Neuronal stem cell (in vitro differentiated cells): ENCODE measurements around the gene CAMKK2.
A peak's percentile ranks its signal among the peaks of the same experiment; 100 is the strongest.

Source experiments
- DNase-seq: peaks from one replicate; pipeline ENCODE4 v3.0.0-alpha.2; 2013; ENCODE audit warnings: low spot score
- H2AFZ ChIP-seq: one replicate; pipeline ENCODE4 v1.6.1; 2013; ENCODE audit warnings: mild to moderate bottlenecking, low read length, inconsistent platforms
- H2AK5ac ChIP-seq: 2 replicates; pipeline ENCODE4 v1.6.1; 2013; ENCODE audit warnings: low read depth, mild to moderate bottlenecking, inconsistent platforms, low read length, moderate library complexity, mixed read lengths
- H2BK120ac ChIP-seq: 2 replicates; pipeline ENCODE4 v1.6.1; 2013; ENCODE audit warnings: low read depth, mild to moderate bottlenecking, inconsistent platforms, low read length, moderate library complexity, mixed read lengths
- H2BK12ac ChIP-seq: one replicate; pipeline ENCODE4 v1.6.1; 2013; ENCODE audit warnings: low read length, inconsistent platforms
- H2BK15ac ChIP-seq: 2 replicates; pipeline ENCODE4 v1.6.1; 2013; ENCODE audit warnings: mild to moderate bottlenecking, low read length, inconsistent platforms, mixed read lengths
- H2BK5ac ChIP-seq: one replicate; pipeline ENCODE4 v1.6.1; 2013; ENCODE audit warnings: inconsistent platforms, mild to moderate bottlenecking, low read length, moderate library complexity
- H3K14ac ChIP-seq: one replicate; pipeline ENCODE4 v1.6.1; 2013; ENCODE audit warnings: low read length, inconsistent platforms
- H3K18ac ChIP-seq: 2 replicates; pipeline ENCODE4 v1.6.1; 2013; ENCODE audit warnings: low read length, inconsistent platforms
- H3K23ac ChIP-seq: 2 replicates; pipeline ENCODE4 v1.6.1; 2013; ENCODE audit warnings: low read depth, mild to moderate bottlenecking, mixed read lengths, low read length, inconsistent platforms; ENCODE audit not compliant: poor library complexity
- H3K27ac ChIP-seq: replicated peaks from 3 replicates; pipeline ENCODE4 v1.5.1; 2013; ENCODE audit warnings: low read length, inconsistent platforms
- H3K27me3 ChIP-seq, 3 experiments: 2 replicates each; pipeline ENCODE4 v1.6.1; 2013; ENCODE audit warnings: low read length in 3 of 3, mild to moderate bottlenecking in 2 of 3, inconsistent platforms in 1 of 3, low read depth in 1 of 3, mixed read lengths in 1 of 3, moderate library complexity in 1 of 3; ENCODE audit not compliant: control insufficient read depth in 3 of 3, insufficient read depth in 3 of 3
- H3K36me3 ChIP-seq, 2 donors: replicated peaks in 1 of 2; 2 replicates each; pipeline ENCODE4 v1.6.1; 2013; ENCODE audit warnings: low read length in 2 of 2; ENCODE audit not compliant: control insufficient read depth in 2 of 2, insufficient read depth in 2 of 2
- H3K4ac ChIP-seq: 2 replicates; pipeline ENCODE4 v1.6.1; 2013; ENCODE audit warnings: inconsistent platforms, mild to moderate bottlenecking, low read length, moderate library complexity
- H3K4me1 ChIP-seq, 2 donors: 1 replicate in 1 of 2; 2 replicates in 1 of 2; pipeline ENCODE4 v1.6.1; 2013; ENCODE audit warnings: low read length in 2 of 2, low read depth in 1 of 2; ENCODE audit not compliant: control insufficient read depth in 2 of 2, insufficient read depth in 1 of 2
- H3K4me2 ChIP-seq: one replicate; pipeline ENCODE4 v1.6.1; 2013; ENCODE audit warnings: mild to moderate bottlenecking, low read length, inconsistent platforms; ENCODE audit not compliant: insufficient read depth, poor library complexity, severe bottlenecking
- H3K4me3 ChIP-seq, 2 donors: 2 replicates each; pipeline ENCODE4 v1.5.1; 2013; ENCODE audit warnings: low read length in 2 of 2, mild to moderate bottlenecking in 2 of 2, inconsistent platforms in 1 of 2, moderate library complexity in 1 of 2
- H3K79me1 ChIP-seq: one replicate; pipeline ENCODE4 v1.6.1; 2013; ENCODE audit warnings: low read depth, mild to moderate bottlenecking, inconsistent platforms, low read length, moderate library complexity
- H3K9ac ChIP-seq: one replicate; pipeline ENCODE4 v1.6.1; 2013; ENCODE audit warnings: mild to moderate bottlenecking, low read depth, low read length, inconsistent platforms; ENCODE audit not compliant: poor library complexity
- H3K9me3 ChIP-seq, 2 donors: replicated peaks in 1 of 2; 2 replicates each; pipeline versions ENCODE3 to v1.6.1; 2013; ENCODE audit warnings: low read length in 2 of 2, mild to moderate bottlenecking in 2 of 2, inconsistent platforms in 1 of 2, low read depth in 1 of 2, mixed read lengths in 1 of 2, moderate library complexity in 1 of 2; ENCODE audit not compliant: control insufficient read depth in 2 of 2, insufficient read depth in 1 of 2
- H4K8ac ChIP-seq: one replicate; pipeline ENCODE4 v1.6.1; 2013; ENCODE audit warnings: low read depth, mild to moderate bottlenecking, inconsistent platforms, low read length, moderate library complexity
- H4K91ac ChIP-seq: one replicate; pipeline ENCODE4 v1.6.1; 2013; ENCODE audit warnings: low read length, low read depth, mild to moderate bottlenecking, inconsistent platforms; ENCODE audit not compliant: poor library complexity
- WGBS, 2 donors: extraction: QIAGEN DNeasy Blood & Tissue Kit; methylation state at CpG; one replicate each; pipeline ENCODE4 v1.1.7; 2013; ENCODE audit warnings: missing lambda C conversion rate in 2 of 2, mixed read lengths in 1 of 2; ENCODE audit not compliant: insufficient read length in 2 of 2, insufficient replicate concordance in 1 of 2; ENCODE audit errors: extremely low coverage in 2 of 2; 5-methylcytosine and 5-hydroxymethylcytosine counted together

Gene CAMKK2

GRCh38 chr12:121274036-121274763 lies 22.3 kb downstream of the CAMKK2 start:
- Histone ChIP-seq H3K79me1 (peaks cover 4% of the 10 kb centered on the region), H3K27me3 (no peaks in the 10 kb centered on the region), H2BK120ac (no peak overlapping the region), H3K23ac (peak overlapping the region; percentile 65), H2BK5ac (no peak overlapping the region), H4K91ac (no peak overlapping the region), H3K4me1 (no peaks in the 10 kb centered on the region), H3K36me3 (peaks cover 12 to 48% of the 10 kb centered on the region in 2 donors), H2AFZ (no peak overlapping the region), H3K4me3 (no peak overlapping the region), H2AK5ac (no peak overlapping the region), H3K14ac (no peak overlapping the region), H3K18ac (peak overlapping the region; percentile 48), H3K4me2 (no peak overlapping the region), H3K9ac (no peak overlapping the region), H2BK15ac (no peak overlapping the region), H3K4ac (no peak overlapping the region), H3K27ac (no peak overlapping the region), H3K9me3 (no peaks in the 10 kb centered on the region), H4K8ac (no peak overlapping the region), H2BK12ac (no peak overlapping the region)
- no peak for DNase-seq
- WGBS, 2 donors, result no CpG with 5 or more reads among the region's 35 CpGs

GRCh38 chr12:121273364-121273896 lies 23.1 kb downstream of the CAMKK2 start:
- no peak overlapping the region for H2BK15ac ChIP-seq
- peaks cover 16 to 51% of the 10 kb centered on the region in 2 donors for H3K36me3 ChIP-seq
- no CpG with 5 or more reads among the region's 14 CpGs for WGBS, 2 donors
- H3K79me1 ChIP-seq, result peaks cover 4% of the 10 kb centered on the region
- H2BK5ac ChIP-seq, result no peak overlapping the region
- H3K4me3 ChIP-seq, result no peak overlapping the region
- no peak overlapping the region for H2AFZ ChIP-seq
- H3K4ac ChIP-seq, result no peak overlapping the region
- no peaks in the 10 kb centered on the region for H3K9me3 ChIP-seq
- H3K23ac ChIP-seq, result no peak overlapping the region
- H2BK12ac ChIP-seq, result no peak overlapping the region
- no peak overlapping the region for H3K27ac ChIP-seq
- no peak for DNase-seq
- no peak overlapping the region for H2BK120ac ChIP-seq
- H3K4me2 ChIP-seq, result no peak overlapping the region
- no peak overlapping the region for H3K9ac ChIP-seq
- no peak overlapping the region for H3K18ac ChIP-seq
- peak overlapping the region; percentile 54 for H2AK5ac ChIP-seq
- H4K8ac ChIP-seq, result no peak overlapping the region
- H3K14ac ChIP-seq, result no peak overlapping the region
- H3K27me3 ChIP-seq, result no peaks in the 10 kb centered on the region
- no peak overlapping the region for H4K91ac ChIP-seq
- H3K4me1 ChIP-seq, result no peaks in the 10 kb centered on the region

GRCh38 chr12:121267822-121268221 lies 28.7 kb downstream of the CAMKK2 start:
- WGBS, 2 donors, result no CpG with 5 or more reads among the region's 1 CpG
- peaks cover 16 to 64% of the 10 kb centered on the region in 2 donors for H3K36me3 ChIP-seq
- H3K9me3 ChIP-seq, result no peaks in the 10 kb centered on the region
- H2BK5ac ChIP-seq, result no peak overlapping the region
- H3K4me2 ChIP-seq, result no peak overlapping the region
- H3K79me1 ChIP-seq, result no peaks in the 10 kb centered on the region
- no peak overlapping the region for H3K9ac ChIP-seq
- no peak overlapping the region for H3K14ac ChIP-seq
- no peak for DNase-seq
- H4K8ac ChIP-seq, result no peak overlapping the region
- H3K4ac ChIP-seq, result no peak overlapping the region
- H2AK5ac ChIP-seq, result no peak overlapping the region
- H4K91ac ChIP-seq, result no peak overlapping the region
- H3K23ac ChIP-seq, result no peak overlapping the region
- H3K4me3 ChIP-seq, result no peak overlapping the region
- H2AFZ ChIP-seq, result no peak overlapping the region
- no peaks in the 10 kb centered on the region for H3K27me3 ChIP-seq
- H3K4me1 ChIP-seq, result peaks cover 0 to 2% of the 10 kb centered on the region in 2 donors
- H3K18ac ChIP-seq, result no peak overlapping the region
- no peak overlapping the region for H2BK12ac ChIP-seq
- H2BK120ac ChIP-seq, result no peak overlapping the region
- H3K27ac ChIP-seq, result no peak overlapping the region
- H2BK15ac ChIP-seq, result no peak overlapping the region

- Histone ChIP-seq H2BK120ac (no peak overlapping the region), H3K27me3 (no peaks in the 10 kb centered on the region), H3K18ac (no peak overlapping the region), H3K27ac (no peak overlapping the region), H3K9ac (no peak overlapping the region), H2BK15ac (no peak overlapping the region), H2BK12ac (no peak overlapping the region), H4K8ac (no peak overlapping the region), H3K79me1 (no peaks in the 10 kb centered on the region), H3K23ac (no peak overlapping the region), H3K4ac (no peak overlapping the region), H3K4me1 (peaks cover 0 to 2% of the 10 kb centered on the region in 2 donors), H2AFZ (no peak overlapping the region), H2AK5ac (no peak overlapping the region), H3K36me3 (peaks cover 27 to 70% of the 10 kb centered on the region in 2 donors), H2BK5ac (no peak overlapping the region), H4K91ac (no peak overlapping the region), H3K4me2 (no peak overlapping the region), H3K14ac (no peak overlapping the region), H3K9me3 (no peaks in the 10 kb centered on the region), H3K4me3 (no peak overlapping the region)
- no CpG with 5 or more reads among the region's 10 CpGs for WGBS, 2 donors
- DNase-seq, result no peak
These were observed 31.5 kb downstream of the CAMKK2 start for GRCh38 chr12:121264951-121265515.
